Measurements from ENCODE around the gene HBZ.
"Not testable (repeated sequence)": the region's sequence is repeated elsewhere in the genome, so short reads cannot be mapped to it uniquely, and the experiment has no call there.

HBZ gene

DNA sequence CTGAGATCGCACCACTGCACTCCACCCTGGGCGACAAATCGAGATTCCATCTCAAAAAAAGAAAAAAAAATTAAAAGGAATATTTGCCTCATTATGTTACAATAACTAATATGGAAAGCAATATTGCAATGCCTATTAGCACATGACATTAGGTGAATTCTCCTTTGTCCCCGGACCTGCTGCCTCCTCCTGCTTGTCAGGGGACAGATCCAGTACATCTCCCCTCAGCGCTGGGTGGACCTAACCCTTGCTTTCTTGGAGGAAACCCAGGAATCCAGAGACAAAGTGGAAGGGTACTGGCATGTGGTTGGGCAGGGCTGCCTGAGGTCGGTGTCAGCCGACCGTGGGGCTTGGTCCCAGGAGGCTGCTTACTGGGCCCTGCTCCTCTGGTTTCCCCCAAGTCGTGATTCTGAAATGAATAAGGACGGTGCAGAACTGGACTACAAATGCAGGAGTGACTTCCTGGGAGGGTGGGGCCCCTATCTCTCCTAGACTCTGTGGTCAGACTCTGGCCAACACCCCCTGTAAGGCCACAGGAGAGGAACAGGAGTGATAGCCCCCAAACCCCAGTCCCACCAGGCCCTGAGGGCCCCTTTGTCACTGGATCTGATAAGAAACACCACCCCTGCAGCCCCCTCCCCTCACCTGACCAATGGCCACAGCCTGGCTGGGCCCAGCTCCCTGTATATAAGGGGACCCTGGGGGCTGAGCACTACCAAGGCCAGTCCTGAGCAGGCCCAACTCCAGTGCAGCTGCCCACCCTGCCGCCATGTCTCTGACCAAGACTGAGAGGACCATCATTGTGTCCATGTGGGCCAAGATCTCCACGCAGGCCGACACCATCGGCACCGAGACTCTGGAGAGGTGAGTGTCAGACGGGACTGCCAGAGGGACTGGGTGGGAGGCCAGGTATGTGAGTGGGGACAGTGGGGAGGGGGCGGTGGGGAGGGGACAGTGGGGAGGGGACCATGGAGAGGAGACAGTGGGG lies at the start of gene HBZ:
Gene HBZ, plus strand, starts transcription at position 504 of the 988 bp plus-strand sequence. Its CDS starts 266 bp downstream, at position 770.
- FAIRE-seq, result no peak

- FAIRE-seq, result no peak
Measured at GRCh38 chr16:104355-104754, 48.1 kb upstream of the HBZ start.

DNA sequence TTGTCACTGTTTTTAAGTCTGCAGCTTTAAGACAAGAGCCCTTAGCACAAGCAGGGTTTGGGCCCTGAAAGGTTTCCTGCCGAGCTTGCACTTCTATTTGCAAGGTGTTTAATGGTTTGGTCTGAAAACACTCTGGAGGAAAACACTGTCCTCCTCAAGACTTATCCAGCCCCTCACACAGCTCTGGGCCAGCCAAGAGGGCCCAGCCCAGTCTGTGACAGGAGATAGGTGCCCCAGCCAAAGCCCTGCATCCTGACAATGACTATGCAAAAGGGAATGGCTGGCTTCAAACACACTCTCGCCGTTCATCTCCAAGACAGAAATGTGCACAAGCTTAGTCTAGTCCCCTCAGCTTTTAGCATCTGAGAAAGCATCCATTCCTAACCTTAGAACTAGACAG lies 47.5 kb upstream of the HBZ start:
- FAIRE-seq, result no peak

GRCh38 chr16:105521-105920 lies 46.9 kb upstream of the HBZ start:
- FAIRE-seq, result no peak

- peak; percentile 41 for FAIRE-seq
Measured at GRCh38 chr16:106623-107324, 45.7 kb upstream of the HBZ start.

DNA sequence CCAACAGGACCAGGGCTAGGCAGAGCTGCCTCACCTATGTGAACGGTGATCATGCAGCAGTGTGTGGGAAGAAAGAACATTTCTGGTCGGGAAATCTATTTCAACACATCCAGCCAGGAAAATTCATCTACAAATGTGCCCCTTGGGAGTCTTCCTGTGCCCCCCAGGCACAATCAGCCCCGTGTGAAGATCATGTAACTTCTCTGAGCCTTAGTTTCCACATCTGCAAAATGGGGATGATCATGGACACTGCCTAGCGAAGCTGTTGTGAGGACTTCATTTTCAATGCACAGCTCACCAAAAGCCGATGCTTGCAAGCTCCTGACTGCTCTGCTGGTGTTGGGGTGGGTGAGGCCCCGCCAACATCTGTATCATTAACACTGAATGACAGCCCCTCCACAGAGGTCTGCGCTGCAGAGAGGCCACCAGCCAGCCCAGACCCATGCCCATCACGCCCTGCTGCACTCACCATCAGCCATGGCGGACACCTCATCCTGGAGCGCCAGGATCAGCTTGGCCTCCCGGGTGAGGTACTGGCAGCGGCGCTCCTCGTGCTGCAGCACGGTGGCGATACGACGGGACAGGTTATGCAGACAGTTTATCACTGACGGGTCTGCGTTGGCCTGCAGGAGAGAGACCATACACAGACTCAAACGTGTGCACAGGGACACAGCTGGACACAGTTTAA lies 40.1 kb upstream of the HBZ start:
- no peak for FAIRE-seq

GRCh38 chr16:114327-114726 lies 38.1 kb upstream of the HBZ start:
- FAIRE-seq, result no peak

DNA sequence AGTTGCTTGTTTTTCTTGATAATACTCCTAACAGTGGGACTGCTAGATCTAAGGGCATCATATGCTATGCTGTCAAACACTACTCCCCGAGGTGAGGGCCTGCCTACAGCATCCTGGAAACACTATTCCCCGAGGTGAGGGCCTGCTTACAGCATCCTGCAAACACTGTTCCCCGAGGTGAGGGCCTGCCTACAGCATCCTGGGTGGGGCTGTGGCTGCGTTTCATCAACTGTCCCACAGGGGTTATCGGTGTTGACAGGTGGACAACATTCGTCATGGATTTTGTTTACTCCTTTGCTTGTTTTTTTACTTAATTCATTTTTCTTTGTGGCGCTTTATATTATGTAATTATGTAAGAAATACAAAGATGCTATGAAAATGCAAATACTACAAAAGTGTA lies 36.4 kb upstream of the HBZ start:
- FAIRE-seq, result no peak

GRCh38 chr16:117379-118365 lies 34.8 kb upstream of the HBZ start:
- no peak for FAIRE-seq

GRCh38 chr16:118857-119256 lies 33.6 kb upstream of the HBZ start:
- FAIRE-seq, result no peak

DNA sequence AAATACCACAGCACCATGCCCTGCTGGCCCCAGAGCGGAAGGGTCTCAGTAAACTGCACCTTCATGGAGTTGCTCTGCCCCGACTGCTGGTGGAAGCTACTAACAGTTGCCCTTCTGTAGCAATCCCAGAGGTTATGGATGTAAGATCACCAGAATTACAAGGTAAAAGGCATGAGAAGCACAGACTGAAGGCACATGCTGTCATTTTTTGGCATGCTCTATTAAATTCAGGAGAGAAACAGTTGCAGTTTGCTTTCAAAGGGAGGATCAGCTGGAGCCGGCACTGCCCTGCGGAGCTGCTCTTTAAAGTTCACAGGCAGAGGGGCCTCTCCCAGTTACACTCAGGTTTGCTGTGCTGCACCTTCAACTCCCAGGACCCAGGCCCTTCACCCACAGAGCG lies 33.1 kb upstream of the HBZ start:
- FAIRE-seq, result no peak

DNA sequence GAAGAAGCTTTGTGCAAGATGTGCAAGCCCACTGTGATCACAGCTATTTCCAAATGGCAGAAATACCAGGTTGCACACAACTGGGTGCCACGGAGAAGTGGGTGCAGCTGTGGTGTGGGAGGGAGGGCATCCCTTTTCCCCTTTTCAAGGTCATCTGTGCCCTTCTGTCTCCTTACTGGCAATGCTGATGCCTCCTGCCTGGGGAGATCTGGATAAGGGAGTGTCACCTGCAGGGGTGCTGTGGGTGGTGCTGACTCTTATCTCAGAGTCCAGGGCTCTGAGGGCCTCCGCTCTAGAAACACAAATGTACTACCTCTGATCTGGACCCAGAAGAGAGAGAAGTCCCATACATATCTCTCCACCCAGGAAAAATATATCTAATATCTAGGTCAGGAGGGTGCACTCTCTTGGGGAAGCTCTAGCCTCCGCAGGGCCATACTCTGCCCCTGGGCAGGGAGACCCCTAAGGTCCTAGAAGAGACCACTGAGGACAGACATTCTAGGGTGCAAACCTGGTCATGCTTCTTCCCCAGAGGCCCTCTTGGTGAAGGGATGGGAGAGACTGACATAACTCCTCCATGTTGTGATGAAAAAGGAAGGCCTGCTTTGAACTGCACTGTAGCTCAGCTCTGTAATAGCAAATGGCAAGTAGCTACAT lies 32.5 kb upstream of the HBZ start:
- no peak for FAIRE-seq

DNA sequence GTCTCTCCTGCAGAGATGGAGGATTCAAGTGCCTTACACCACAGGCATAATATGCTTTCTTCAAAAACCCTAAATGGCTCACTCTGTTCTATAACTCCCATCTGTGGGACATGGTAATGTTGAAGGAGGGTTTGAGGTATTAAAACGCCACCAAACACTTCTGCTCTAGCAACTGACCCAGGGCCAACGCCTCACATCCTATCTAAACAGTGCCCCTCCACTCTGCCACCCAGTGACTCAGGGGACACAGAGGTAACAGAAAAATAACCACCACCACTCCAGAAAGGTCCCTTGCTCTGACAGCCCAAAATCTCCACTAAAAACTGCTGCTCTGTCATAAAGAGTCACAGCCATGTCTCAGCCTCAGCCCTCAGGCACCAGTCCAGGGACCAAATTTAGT lies 31.7 kb upstream of the HBZ start:
- no peak for FAIRE-seq

- FAIRE-seq, result no peak
Measured at GRCh38 chr16:122361-122760, 30.1 kb upstream of the HBZ start.

GRCh38 chr16:123558-124350 lies 28.7 kb upstream of the HBZ start:
- FAIRE-seq, result not testable (repeated sequence)

GRCh38 chr16:125011-125410 lies 27.4 kb upstream of the HBZ start:
- no peak for FAIRE-seq

DNA sequence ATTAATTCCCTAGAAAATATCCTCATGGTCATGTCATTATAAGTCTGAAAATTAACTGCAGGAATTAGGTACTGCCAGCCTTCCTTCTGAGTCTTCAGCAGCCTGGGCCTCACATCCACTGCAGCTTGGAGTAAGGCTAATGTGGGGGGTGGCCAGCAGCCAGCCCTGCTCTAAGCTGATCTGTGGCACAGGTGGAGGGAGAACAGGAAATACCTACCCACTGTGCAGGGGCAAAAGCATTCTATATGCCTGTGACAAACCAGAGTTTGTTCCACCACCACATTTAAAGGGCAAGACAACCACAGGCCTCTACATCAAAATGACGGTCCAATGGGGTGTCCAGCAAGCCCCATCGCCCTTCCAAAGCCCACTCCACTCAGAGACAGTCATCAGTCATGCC lies 23.4 kb upstream of the HBZ start:
- FAIRE-seq, result no peak

DNA sequence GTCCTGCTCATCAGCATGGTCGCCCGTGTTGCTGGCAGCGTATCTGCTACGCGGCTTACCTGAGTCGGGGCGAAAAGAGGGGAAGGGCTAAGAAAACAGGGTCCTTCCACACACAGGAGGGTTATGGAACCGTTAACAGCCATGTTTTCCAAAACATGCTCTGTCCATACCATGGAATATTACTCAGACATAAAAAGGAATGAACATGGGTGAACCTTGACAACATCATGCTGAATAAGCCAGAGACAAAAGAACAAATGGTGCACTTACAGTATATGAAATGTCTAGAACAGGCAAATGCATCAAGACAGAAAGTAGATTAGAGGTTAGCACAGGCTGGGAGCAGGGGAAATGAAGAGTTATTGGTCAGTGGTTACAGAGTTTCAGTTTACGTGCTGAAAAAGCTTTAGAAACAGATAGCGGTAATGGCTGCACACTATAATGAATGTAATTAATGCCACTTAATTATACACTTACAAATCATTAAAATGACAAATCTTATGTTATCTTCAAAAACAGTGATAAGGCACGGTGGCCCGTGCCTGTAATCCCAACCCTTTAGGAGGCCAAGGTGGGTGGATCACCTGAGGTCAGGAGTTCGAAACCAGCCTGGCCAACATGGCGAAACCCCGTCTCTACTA lies 21.8 kb upstream of the HBZ start:
- FAIRE-seq, result no peak

- FAIRE-seq, result no peak
Measured at GRCh38 chr16:132120-132519, 20.3 kb upstream of the HBZ start.

DNA sequence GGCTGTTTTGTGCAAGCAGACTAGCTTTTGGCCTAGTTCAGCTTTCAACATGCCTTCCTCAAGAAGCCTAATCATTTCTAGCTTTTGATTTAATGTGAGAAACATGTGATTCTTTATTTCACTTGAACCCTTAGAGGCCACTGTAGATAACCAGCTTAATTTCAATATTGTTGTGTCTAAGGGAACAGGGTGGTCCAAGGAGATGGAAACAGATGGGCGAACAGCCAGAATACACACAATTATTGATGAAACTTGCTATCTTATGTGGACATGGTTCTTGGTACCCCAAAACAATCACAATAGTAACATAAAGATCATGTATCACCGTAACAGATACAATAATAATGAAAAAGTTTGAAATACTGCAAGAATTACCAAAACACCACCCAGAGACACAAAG lies 18.7 kb upstream of the HBZ start:
- no peak for FAIRE-seq

Data from islet of Langerhans (tissue), 1 donor.